HG03097 (cell line): ENCODE results near the gene DOCK11.
"Not testable (repeated sequence)": the region's sequence is repeated elsewhere in the genome, so short reads cannot be mapped to it uniquely, and the experiment has no call there.

Experiments
- ATAC-seq: cut with Tn5 transposase; IDR thresholded peaks from one replicate; pipeline ENCODE4 v1.9.1; 2021; ENCODE audit not compliant: unreplicated experiment, low FRiP score

DOCK11 gene

GRCh38 chrX:118727686-118728339 is 232.2 kb downstream of the DOCK11 start:
- no peak for ATAC-seq

GRCh38 chrX:118729042-118729652 is 233.5 kb downstream of the DOCK11 start:
- ATAC-seq: no peak

- no peak for ATAC-seq
Measured at GRCh38 chrX:118730500-118731247, 235.1 kb downstream of the DOCK11 start.

GRCh38 chrX:118732551-118732950 is 236.9 kb downstream of the DOCK11 start:
- ATAC-seq: not testable (repeated sequence)

- no peak for ATAC-seq
Measured at GRCh38 chrX:118734909-118735308, 239.3 kb downstream of the DOCK11 start.
